ENCODE data around the gene PRMT2. TPM values are rescaled to one million over a fixed set of nuclear protein-coding genes. Genes with fewer than 3 reads are reported as not detected.

PRMT2 gene
- total RNA-seq, 2 donors from 2014 or later: 60.9 to 67.8 TPM

DNA sequence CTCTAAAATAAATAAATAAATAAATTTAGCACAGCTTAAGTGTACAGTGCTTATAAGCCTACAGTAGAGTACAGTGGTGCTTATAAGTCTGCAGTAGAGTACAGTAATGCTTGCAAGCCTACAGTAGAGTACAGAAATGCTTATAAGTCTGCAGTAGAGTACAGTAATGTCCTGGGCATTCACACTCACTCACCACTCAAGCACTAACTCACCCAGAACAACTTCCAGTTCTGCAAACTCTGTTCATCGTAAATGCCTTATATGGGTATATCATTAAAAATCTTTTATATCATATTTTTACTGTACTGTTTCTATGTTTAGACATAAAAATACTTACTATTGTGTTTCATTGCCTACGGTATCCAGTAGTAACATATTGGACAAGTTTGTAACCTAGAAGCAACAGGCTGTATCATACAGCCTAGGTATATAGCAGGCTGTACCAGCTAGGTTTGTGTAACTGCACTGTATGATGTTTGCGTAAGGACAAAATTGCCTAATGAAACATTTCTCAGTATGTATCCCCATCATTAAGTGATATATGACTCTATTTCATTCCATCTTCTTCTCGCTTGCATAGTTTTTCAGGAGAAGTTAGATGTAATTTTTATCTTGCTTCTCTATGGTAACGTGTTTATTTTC is 16.6 kb upstream of the PRMT2 start:
- Histone ChIP-seq H3K27ac (no peak overlapping the region), H3K36me3 (no peaks in the 10 kb centered on the region), H3K27me3 (no peaks in the 10 kb centered on the region), H3K9ac (ENCODE audit: low read depth in 2 of 2, low read length in 2 of 2) (no peak overlapping the region), H3K4me3 (no peak overlapping the region), H3K4me1 (no peaks in the 10 kb centered on the region), H3K9me3 (no peaks in the 10 kb centered on the region)
- intact Hi-C loops (cut with DNase I): no loop called here
- TF ChIP-seq, protein P1, sequence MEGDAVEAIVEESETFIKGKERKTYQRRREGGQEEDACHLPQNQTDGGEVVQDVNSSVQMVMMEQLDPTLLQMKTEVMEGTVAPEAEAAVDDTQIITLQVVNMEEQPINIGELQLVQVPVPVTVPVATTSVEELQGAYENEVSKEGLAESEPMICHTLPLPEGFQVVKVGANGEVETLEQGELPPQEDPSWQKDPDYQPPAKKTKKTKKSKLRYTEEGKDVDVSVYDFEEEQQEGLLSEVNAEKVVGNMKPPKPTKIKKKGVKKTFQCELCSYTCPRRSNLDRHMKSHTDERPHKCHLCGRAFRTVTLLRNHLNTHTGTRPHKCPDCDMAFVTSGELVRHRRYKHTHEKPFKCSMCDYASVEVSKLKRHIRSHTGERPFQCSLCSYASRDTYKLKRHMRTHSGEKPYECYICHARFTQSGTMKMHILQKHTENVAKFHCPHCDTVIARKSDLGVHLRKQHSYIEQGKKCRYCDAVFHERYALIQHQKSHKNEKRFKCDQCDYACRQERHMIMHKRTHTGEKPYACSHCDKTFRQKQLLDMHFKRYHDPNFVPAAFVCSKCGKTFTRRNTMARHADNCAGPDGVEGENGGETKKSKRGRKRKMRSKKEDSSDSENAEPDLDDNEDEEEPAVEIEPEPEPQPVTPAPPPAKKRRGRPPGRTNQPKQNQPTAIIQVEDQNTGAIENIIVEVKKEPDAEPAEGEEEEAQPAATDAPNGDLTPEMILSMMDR (IDR thresholded peaks at IDR 0.05): no peak
- no peak for DNase-seq

DNA sequence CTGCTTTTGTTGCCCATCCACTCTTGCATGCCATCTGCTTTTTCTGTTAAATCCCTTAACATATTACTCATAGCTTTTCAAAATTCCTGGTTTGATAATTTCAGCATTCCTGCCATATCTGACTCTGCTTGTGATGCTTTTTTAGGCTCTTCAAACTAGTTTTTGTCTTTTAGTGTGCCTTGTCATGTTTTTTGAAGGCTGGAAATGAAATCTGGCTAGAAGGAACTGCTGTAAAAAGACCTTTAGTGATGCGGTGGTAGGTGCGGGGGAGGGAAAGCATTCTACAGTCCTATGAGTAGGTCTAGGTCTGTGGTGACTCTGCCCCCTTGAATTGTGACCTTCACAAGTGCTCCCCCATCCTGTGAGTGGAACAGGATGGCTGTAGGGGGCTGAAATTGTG is 15.6 kb upstream of the PRMT2 start:
- Histone ChIP-seq H3K36me3 (no peaks in the 10 kb centered on the region), H3K9me3 (no peaks in the 10 kb centered on the region), H3K4me1 (no peaks in the 10 kb centered on the region), H3K27me3 (no peaks in the 10 kb centered on the region), H3K27ac (no peak overlapping the region), H3K9ac (ENCODE audit: low read depth in 2 of 2, low read length in 2 of 2) (no peak overlapping the region), H3K4me3 (no peak overlapping the region)
- TF ChIP-seq, protein P1 (IDR thresholded peaks at IDR 0.05): no peak
- no peak for DNase-seq
- intact Hi-C loops (cut with DNase I): no loop called here

DNA sequence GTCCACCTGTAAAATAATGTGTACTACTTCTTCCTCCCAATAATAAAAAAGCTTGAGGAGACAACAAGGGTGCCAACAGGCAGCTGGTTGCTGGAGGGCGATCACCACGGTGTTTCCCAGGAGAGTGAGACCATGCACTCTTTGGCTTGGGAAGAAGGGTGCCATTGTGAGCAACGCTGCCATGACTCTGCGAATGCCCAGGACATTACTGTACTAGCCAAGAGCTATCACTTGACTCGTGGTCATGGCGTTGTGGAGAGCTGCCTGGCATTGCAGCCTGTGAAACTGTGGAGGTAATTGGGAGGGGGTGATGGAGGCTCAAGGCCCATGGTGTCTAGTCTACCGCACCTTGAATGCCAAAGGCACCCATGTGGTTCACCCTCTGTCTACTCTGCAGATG is 14.6 kb upstream of the PRMT2 start:
- TF ChIP-seq, protein P1 (IDR thresholded peaks at IDR 0.05): no peak
- Histone ChIP-seq H3K9ac (ENCODE audit: low read depth in 2 of 2, low read length in 2 of 2) (no peak overlapping the region), H3K9me3 (peaks cover 2% of the 10 kb centered on the region), H3K27me3 (no peaks in the 10 kb centered on the region), H3K36me3 (no peaks in the 10 kb centered on the region), H3K27ac (no peak overlapping the region), H3K4me3 (no peak overlapping the region), H3K4me1 (no peaks in the 10 kb centered on the region)
- DNase-seq: no peak
- intact Hi-C loops (cut with DNase I): no loop called here

DNA sequence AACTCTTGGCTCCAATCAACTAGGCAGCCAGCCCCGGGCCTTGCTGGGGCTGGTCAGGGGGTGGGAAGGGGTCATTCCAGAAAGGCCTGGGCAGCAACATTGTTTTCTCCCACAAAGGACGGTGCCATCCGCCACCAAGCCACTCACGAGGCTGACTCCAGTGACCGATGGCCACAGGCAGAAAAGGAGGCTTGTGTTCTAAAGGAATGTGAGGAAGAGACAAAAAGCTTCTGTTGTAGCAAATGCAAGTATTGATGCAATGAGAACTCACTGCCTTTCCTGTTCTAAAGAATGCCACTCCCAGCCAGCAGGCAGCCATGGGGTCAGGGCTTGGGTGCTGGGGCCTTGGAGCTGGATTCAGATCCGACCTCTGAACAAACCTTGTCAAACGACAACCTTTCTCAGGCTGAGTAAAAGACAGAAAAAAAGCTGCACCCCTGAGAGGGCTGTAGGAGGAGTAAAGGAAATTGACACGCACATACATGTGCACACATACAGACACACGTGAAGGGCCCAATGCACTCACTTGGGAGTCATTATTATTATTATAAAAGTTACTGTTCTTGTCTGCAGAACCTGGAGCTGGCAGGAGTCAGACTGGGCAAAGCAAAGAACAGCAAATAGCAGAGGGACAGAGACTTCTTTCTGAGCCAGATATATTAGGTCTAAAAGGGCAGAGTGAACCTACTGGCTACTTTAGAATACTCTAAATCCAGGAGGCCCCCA is 13.9 kb upstream of the PRMT2 start:
- no peak overlapping the region for H3K9ac ChIP-seq (ENCODE audit: low read depth in 2 of 2, low read length in 2 of 2)
- no peaks in the 10 kb centered on the region for H3K27me3 ChIP-seq
- TF ChIP-seq, protein P1 (IDR thresholded peaks at IDR 0.05): no peak
- H3K27ac ChIP-seq: peak overlapping the region; percentile 11
- DNase-seq: no peak
- peaks cover 4% of the 10 kb centered on the region for H3K9me3 ChIP-seq
- no peak overlapping the region for H3K4me3 ChIP-seq
- no peaks in the 10 kb centered on the region for H3K4me1 ChIP-seq
- no peaks in the 10 kb centered on the region for H3K36me3 ChIP-seq
- intact Hi-C loops (cut with DNase I): no loop called here

DNA sequence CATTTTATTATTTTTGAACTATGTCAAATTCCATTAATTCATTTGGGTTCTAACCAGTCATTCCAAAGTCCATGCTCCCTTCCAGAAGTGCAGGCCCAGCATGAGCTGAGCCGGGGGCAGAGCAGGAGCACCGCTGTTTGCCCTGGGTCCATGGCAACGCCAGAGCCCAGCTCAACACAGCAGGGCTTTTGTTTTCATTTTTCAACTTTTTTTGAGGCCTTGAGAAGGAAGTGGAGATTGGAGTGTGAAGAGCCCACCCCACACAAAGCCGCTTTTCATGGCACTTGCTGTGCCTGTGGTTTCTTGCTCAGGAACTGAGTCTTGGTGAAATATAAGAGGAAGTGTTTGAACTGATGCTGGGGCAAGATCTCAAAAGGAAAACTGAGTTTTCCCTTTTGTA is 13.2 kb upstream of the PRMT2 start:
- H3K36me3 ChIP-seq: no peaks in the 10 kb centered on the region
- TF ChIP-seq, protein P1 (IDR thresholded peaks at IDR 0.05): no peak
- no peak for DNase-seq
- no peak overlapping the region for H3K4me3 ChIP-seq
- peak overlapping the region; percentile 11 for H3K27ac ChIP-seq
- H3K4me1 ChIP-seq: no peaks in the 10 kb centered on the region
- intact Hi-C loops (cut with DNase I): no loop called here
- peaks cover 4% of the 10 kb centered on the region for H3K9me3 ChIP-seq
- H3K27me3 ChIP-seq: no peaks in the 10 kb centered on the region
- no peak overlapping the region for H3K9ac ChIP-seq (ENCODE audit: low read depth in 2 of 2, low read length in 2 of 2)

All from colonic mucosa (tissue), 4 donors.